ENCODE measurements around the gene S100A10.
A peak's percentile ranks its signal among the peaks of the same experiment; 100 is the strongest.

The S100A10 gene

DNA sequence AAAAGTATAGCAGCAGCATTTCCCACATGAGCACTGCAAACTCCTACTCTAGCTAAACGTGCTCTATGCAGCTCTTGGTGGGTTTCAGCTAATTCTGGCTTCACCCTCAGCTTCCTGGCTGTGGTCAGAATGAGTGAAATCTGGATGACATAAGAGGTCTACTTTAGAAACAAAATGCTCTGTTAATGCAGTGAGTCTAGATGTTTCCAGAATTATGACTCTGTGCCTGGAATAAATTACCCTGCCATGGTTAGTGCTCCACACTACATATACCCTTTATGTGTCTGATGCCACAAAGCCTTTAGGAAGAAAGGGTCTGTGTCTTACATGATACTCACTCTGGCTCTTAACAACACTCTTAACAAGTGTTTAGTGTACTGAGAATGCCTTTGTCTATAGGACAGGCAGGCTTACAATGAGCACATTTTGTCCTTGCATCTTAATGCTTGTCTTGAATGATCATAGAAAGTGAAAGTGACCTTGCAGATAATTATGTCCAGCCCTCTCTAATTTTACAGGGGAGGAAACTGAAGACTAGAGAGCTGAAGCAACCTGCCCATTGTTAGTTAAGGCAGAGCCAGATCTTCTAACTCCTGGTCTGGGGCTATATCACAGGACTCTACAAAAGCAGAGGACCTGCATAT, 9.2 kb downstream of the S100A10 start:
- Histone ChIP-seq H3F3A (ENCODE audit: insufficient read depth, low read length) (peaks cover 17% of the 10 kb centered on the region), H3K4me2 (ENCODE audit: low read depth, low read length) (peak overlapping the region; percentile 17)
- DNase-seq: peak; percentile 74

DNA sequence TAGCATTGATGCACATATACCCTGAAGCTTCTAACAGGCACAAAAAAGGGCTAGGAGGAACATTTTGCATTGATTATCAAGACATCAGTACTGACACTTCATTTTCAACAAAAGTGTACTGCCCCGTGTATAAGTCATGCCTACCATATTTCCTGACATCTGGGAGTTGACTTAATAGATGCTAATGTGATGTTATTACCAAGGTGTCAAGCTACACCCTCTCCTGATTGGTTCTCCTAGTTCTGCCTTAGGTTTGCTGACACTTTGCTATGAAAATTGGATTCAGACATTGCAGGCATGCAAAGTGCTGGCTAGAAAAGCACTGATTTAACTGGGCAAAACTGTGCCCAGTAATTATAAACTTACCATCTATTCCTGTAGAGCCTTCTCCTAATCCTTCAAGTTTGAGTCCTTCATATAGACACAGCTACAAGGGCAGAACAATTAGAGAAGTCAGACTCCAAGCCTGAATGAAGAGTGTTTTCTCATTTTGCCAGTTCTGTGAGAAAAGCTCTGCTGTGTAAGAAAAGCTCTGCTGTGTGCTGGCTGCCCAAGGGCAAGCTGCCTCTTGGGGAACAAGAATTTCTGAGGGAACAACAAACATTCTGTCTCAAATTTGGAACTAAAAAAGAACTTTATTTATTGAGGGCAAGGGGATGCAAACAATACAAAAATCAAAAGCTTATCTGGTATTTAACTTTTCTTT, 11.2 kb downstream of the S100A10 start:
- DNase-seq: no peak
- Histone ChIP-seq H3K4me2 (ENCODE audit: low read depth, low read length) (no peak overlapping the region), H3K9ac (ENCODE audit: low read length) (no peak overlapping the region), H3K79me2 (ENCODE audit: low read length) (no peaks in the 10 kb centered on the region), H3K9me3 (replicated peaks; ENCODE audit: insufficient read depth, low read length) (no peaks in the 10 kb centered on the region), H2AFZ (ENCODE audit: low read length) (no peak overlapping the region), H3K9me2 (replicated peaks; ENCODE audit: insufficient read depth, low read length) (no peaks in the 10 kb centered on the region), H3K27ac (ENCODE audit: low read length) (no peak overlapping the region), H3F3A (ENCODE audit: insufficient read depth, low read length) (peaks cover 17% of the 10 kb centered on the region), H3K36me3 (replicated peaks; ENCODE audit: insufficient read depth, low read length) (no peaks in the 10 kb centered on the region), H4K20me1 (ENCODE audit: insufficient read depth, low read length) (no peaks in the 10 kb centered on the region), H3K27me3 (replicated peaks; ENCODE audit: insufficient read depth, low read length) (no peaks in the 10 kb centered on the region), H3K4me3 (ENCODE audit: low read length) (no peak overlapping the region), H3K4me1 (ENCODE audit: low read length) (peaks cover 26% of the 10 kb centered on the region)
- no peak for TF ChIP-seq EZH2phosphoT487 (IDR thresholded peaks at IDR 0.05; ENCODE audit: low read length)

More for the DNA sequence above, 9.2 kb downstream of the S100A10 start:
- no peaks in the 10 kb centered on the region for H3K9me2 ChIP-seq (replicated peaks; ENCODE audit: insufficient read depth, low read length)
- H3K79me2 ChIP-seq (ENCODE audit: low read length): no peaks in the 10 kb centered on the region
- H4K20me1 ChIP-seq (ENCODE audit: insufficient read depth, low read length): no peaks in the 10 kb centered on the region
- H3K27ac ChIP-seq (ENCODE audit: low read length): peak overlapping the region; percentile 0; the same call in 1 of the 2 replicates
- H3K27me3 ChIP-seq (replicated peaks; ENCODE audit: insufficient read depth, low read length): no peaks in the 10 kb centered on the region
- H2AFZ ChIP-seq (ENCODE audit: low read length): no peak overlapping the region
- H3K36me3 ChIP-seq (replicated peaks; ENCODE audit: insufficient read depth, low read length): no peaks in the 10 kb centered on the region
- H3K9me3 ChIP-seq (replicated peaks; ENCODE audit: insufficient read depth, low read length): no peaks in the 10 kb centered on the region
- TF ChIP-seq EZH2phosphoT487 (IDR thresholded peaks at IDR 0.05; ENCODE audit: low read length) (no peak), EZH2 (optimal IDR thresholded peaks at IDR 0.05; ENCODE audit: low read depth, low read length) (no peak)
- TF ChIP-seq, protein P1, sequence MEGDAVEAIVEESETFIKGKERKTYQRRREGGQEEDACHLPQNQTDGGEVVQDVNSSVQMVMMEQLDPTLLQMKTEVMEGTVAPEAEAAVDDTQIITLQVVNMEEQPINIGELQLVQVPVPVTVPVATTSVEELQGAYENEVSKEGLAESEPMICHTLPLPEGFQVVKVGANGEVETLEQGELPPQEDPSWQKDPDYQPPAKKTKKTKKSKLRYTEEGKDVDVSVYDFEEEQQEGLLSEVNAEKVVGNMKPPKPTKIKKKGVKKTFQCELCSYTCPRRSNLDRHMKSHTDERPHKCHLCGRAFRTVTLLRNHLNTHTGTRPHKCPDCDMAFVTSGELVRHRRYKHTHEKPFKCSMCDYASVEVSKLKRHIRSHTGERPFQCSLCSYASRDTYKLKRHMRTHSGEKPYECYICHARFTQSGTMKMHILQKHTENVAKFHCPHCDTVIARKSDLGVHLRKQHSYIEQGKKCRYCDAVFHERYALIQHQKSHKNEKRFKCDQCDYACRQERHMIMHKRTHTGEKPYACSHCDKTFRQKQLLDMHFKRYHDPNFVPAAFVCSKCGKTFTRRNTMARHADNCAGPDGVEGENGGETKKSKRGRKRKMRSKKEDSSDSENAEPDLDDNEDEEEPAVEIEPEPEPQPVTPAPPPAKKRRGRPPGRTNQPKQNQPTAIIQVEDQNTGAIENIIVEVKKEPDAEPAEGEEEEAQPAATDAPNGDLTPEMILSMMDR (IDR thresholded peaks at IDR 0.05; ENCODE audit: low read length): no peak
- H3K4me1 ChIP-seq (ENCODE audit: low read length): peaks cover 26% of the 10 kb centered on the region
- H3K4me3 ChIP-seq (ENCODE audit: low read length): no peak overlapping the region
- H3K9ac ChIP-seq (ENCODE audit: low read length): no peak overlapping the region

- Histone ChIP-seq H2AFZ (ENCODE audit: low read length) (no peak overlapping the region), H3K79me2 (ENCODE audit: low read length) (no peaks in the 10 kb centered on the region), H3F3A (ENCODE audit: insufficient read depth, low read length) (peaks cover 17% of the 10 kb centered on the region), H3K36me3 (replicated peaks; ENCODE audit: insufficient read depth, low read length) (no peaks in the 10 kb centered on the region), H3K9me2 (replicated peaks; ENCODE audit: insufficient read depth, low read length) (no peaks in the 10 kb centered on the region), H3K27ac (ENCODE audit: low read length) (no peak overlapping the region), H3K9me3 (replicated peaks; ENCODE audit: insufficient read depth, low read length) (no peaks in the 10 kb centered on the region), H4K20me1 (ENCODE audit: insufficient read depth, low read length) (no peaks in the 10 kb centered on the region), H3K9ac (ENCODE audit: low read length) (no peak overlapping the region), H3K4me2 (ENCODE audit: low read depth, low read length) (no peak overlapping the region), H3K27me3 (replicated peaks; ENCODE audit: insufficient read depth, low read length) (no peaks in the 10 kb centered on the region), H3K4me3 (ENCODE audit: low read length) (no peak overlapping the region), H3K4me1 (ENCODE audit: low read length) (peaks cover 26% of the 10 kb centered on the region)
- TF ChIP-seq EZH2 (optimal IDR thresholded peaks at IDR 0.05; ENCODE audit: low read depth, low read length): no peak
- no peak for TF ChIP-seq EZH2phosphoT487 (IDR thresholded peaks at IDR 0.05; ENCODE audit: low read length)
- TF ChIP-seq, protein P1 (IDR thresholded peaks at IDR 0.05; ENCODE audit: low read length): no peak
- no peak for DNase-seq
Observed at GRCh38 chr1:151981178-151981525, 12.5 kb downstream of the S100A10 start.

Measured in MM.1S (cell line).